Measurements from ENCODE around the gene TMEM44.

- TF ChIP-seq CTCF (conservative IDR thresholded peaks at IDR 0.05; ENCODE audit: low read length) (no peak), EZH2phosphoT487 (IDR thresholded peaks at IDR 0.05; ENCODE audit: borderline replicate concordance) (no peak)
These were observed 28.7 kb upstream of the TMEM44 start for GRCh38 chr3:194661946-194662345.

Measured in Loucy (cell line).